ENCODE measurements around the gene POLD4. TPM values are rescaled to one million over a fixed set of nuclear protein-coding genes. Genes with fewer than 3 reads are reported as not detected.
A peak's percentile ranks its signal among the peaks of the same experiment; 100 is the strongest.

POLD4 gene
- total and polyA plus RNA-seq, 7 donors, result 31.8 to 89.8 (median 72.6) TPM

DNA sequence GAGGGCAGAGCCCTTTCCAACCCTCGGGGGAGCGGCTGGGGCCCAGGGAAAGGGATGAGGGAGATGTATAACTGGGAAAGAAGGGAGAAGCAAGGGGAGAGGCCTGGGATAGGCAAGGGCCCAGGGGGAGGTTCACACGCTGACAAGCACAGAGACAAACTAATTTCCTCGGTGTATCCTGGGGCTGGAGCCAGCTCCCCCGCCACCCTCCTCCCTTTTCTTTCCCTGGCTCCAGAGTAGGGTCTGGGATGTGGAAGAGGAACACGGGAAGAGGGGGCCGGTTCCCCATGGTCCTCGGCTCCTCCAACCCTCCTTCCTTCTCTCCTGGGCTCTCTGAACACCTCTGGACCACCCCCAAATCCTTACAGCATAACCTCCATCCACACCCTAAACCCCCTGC, 13.2 kb upstream of the POLD4 start:
- TF ChIP-seq, protein P1, sequence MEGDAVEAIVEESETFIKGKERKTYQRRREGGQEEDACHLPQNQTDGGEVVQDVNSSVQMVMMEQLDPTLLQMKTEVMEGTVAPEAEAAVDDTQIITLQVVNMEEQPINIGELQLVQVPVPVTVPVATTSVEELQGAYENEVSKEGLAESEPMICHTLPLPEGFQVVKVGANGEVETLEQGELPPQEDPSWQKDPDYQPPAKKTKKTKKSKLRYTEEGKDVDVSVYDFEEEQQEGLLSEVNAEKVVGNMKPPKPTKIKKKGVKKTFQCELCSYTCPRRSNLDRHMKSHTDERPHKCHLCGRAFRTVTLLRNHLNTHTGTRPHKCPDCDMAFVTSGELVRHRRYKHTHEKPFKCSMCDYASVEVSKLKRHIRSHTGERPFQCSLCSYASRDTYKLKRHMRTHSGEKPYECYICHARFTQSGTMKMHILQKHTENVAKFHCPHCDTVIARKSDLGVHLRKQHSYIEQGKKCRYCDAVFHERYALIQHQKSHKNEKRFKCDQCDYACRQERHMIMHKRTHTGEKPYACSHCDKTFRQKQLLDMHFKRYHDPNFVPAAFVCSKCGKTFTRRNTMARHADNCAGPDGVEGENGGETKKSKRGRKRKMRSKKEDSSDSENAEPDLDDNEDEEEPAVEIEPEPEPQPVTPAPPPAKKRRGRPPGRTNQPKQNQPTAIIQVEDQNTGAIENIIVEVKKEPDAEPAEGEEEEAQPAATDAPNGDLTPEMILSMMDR (IDR thresholded peaks at IDR 0.05), result no peak
- DNase-seq, result no peak
- Histone ChIP-seq H3K36me3 (ENCODE audit: insufficient read depth in 1 of 2, low read depth in 1 of 2) (no peaks in the 10 kb centered on the region), H3K27me3 (ENCODE audit: insufficient read depth in 3 of 3, low read length in 2 of 3) (peaks cover 0 to 33% (median 6%) of the 10 kb centered on the region in 3 donors), H3K4me1 (no peaks in the 10 kb centered on the region), H3K9me3 (no peaks in the 10 kb centered on the region), H3K4me3 (no peak overlapping the region), H3K27ac (no peak overlapping the region)
- intact Hi-C loops (cut with DNase I), result no loop called here
- ATAC-seq, result peak in 2 of 4 donors; percentile 13 to 33
- WGBS, 3 donors, result 26 to 35% (median 33%) methylated on average over 6 to 8 of the region's 8 CpGs

- intact Hi-C loops (cut with DNase I), result no loop called here
- DNase-seq (no peak), ATAC-seq (no peak)
Measured at GRCh38 chr11:67365736-67366444, 12.5 kb upstream of the POLD4 start.

GRCh38 chr11:67364783-67365722, 11.7 kb upstream of the POLD4 start:
- Histone ChIP-seq H3K27ac (no peak overlapping the region), H3K27me3 (ENCODE audit: insufficient read depth in 3 of 3, low read length in 2 of 3) (peaks cover 0 to 25% (median 6%) of the 10 kb centered on the region in 3 donors), H3K4me3 (no peak overlapping the region), H3K4me1 (no peaks in the 10 kb centered on the region), H3K36me3 (ENCODE audit: insufficient read depth in 1 of 2, low read depth in 1 of 2) (no peaks in the 10 kb centered on the region), H3K9me3 (no peaks in the 10 kb centered on the region)
- intact Hi-C loops (cut with DNase I), result no loop called here
- WGBS, 3 donors, result 88 to 93% (median 92%) methylated on average over 24 of the region's 24 CpGs
- TF ChIP-seq, protein P1 (IDR thresholded peaks at IDR 0.05), result no peak
- DNase-seq, result no peak
- ATAC-seq, result no peak

More at GRCh38 chr11:67365736-67366444, 12.5 kb upstream of the POLD4 start:
- H3K9me3 ChIP-seq, result no peaks in the 10 kb centered on the region
- no peaks in the 10 kb centered on the region for H3K4me1 ChIP-seq
- H3K27me3 ChIP-seq (ENCODE audit: insufficient read depth in 3 of 3, low read length in 2 of 3), result peaks cover 0 to 28% (median 6%) of the 10 kb centered on the region in 3 donors
- WGBS, 3 donors, result 68 to 76% (median 69%) methylated on average over 14 of the region's 14 CpGs
- no peak overlapping the region for H3K4me3 ChIP-seq
- no peak overlapping the region for H3K27ac ChIP-seq
- no peaks in the 10 kb centered on the region for H3K36me3 ChIP-seq (ENCODE audit: insufficient read depth in 1 of 2, low read depth in 1 of 2)
- TF ChIP-seq, protein P1 (IDR thresholded peaks at IDR 0.05), result no peak

GRCh38 chr11:67364169-67364568, 10.8 kb upstream of the POLD4 start:
- Histone ChIP-seq H3K4me1 (no peaks in the 10 kb centered on the region), H3K9me3 (no peaks in the 10 kb centered on the region), H3K27me3 (ENCODE audit: insufficient read depth in 3 of 3, low read length in 2 of 3) (peaks cover 0 to 25% (median 6%) of the 10 kb centered on the region in 3 donors), H3K27ac (no peak overlapping the region), H3K4me3 (no peak overlapping the region), H3K36me3 (ENCODE audit: insufficient read depth in 1 of 2, low read depth in 1 of 2) (no peaks in the 10 kb centered on the region)
- intact Hi-C loops (cut with DNase I), result no loop called here
- no peak for DNase-seq
- TF ChIP-seq, protein P1 (IDR thresholded peaks at IDR 0.05), result no peak
- no peak for ATAC-seq
- 95 to 97% (median 95%) methylated on average over 3 of the region's 3 CpGs for WGBS, 3 donors
